ENCODE measurements around the gene FOXN3. TPM values are rescaled to one million over a fixed set of nuclear protein-coding genes. Genes with fewer than 3 reads are reported as not detected.

Gene FOXN3
- total RNA-seq, 1 experiment from 2014 or later = 13.8 TPM

GRCh38 chr14:89418976-89419375 is 1.9 kb upstream of the FOXN3 start:
- no peaks in the 10 kb centered on the region for H3K9me3 ChIP-seq (ENCODE audit: low read length)
- H3K9me2 ChIP-seq (replicated peaks; ENCODE audit: insufficient read depth, low read length) = no peaks in the 10 kb centered on the region
- H3K27me3 ChIP-seq (ENCODE audit: low read length) = 0 out of 2 replicates have a peak, but pooled peaks cover 2% of the 10 kb centered on the region
- H3K4me2 ChIP-seq (ENCODE audit: low read depth, low read length, poor library complexity, severe bottlenecking) = no peak overlapping the region
- no peak overlapping the region for H2AFZ ChIP-seq (ENCODE audit: low read length)
- no peaks in the 10 kb centered on the region; the same call in 1 of the 2 replicates for H4K20me1 ChIP-seq (ENCODE audit: insufficient read depth, low read depth, low read length)
- H3K4me3 ChIP-seq (ENCODE audit: low read length) = no peak overlapping the region
- peaks cover 22% of the 10 kb centered on the region for H3K4me1 ChIP-seq (ENCODE audit: low read length)
- DNase-seq = no peak
- H3K27ac ChIP-seq (ENCODE audit: low read length) = no peak overlapping the region
- H3K79me2 ChIP-seq (ENCODE audit: low read length) = no peaks in the 10 kb centered on the region
- H3K36me3 ChIP-seq (ENCODE audit: insufficient read depth, low read length) = no peaks in the 10 kb centered on the region
- H3K9ac ChIP-seq (ENCODE audit: low read length) = no peak overlapping the region

GRCh38 chr14:89418452-89418851 is 1.4 kb upstream of the FOXN3 start:
- 0 out of 2 replicates have a peak, but pooled peaks cover 2% of the 10 kb centered on the region for H3K27me3 ChIP-seq (ENCODE audit: low read length)
- no peaks in the 10 kb centered on the region for H3K79me2 ChIP-seq (ENCODE audit: low read length)
- no peaks in the 10 kb centered on the region for H3K9me3 ChIP-seq (ENCODE audit: low read length)
- no peak overlapping the region for H3K9ac ChIP-seq (ENCODE audit: low read length)
- H3K4me3 ChIP-seq (ENCODE audit: low read length) = no peak overlapping the region
- no peaks in the 10 kb centered on the region for H3K9me2 ChIP-seq (replicated peaks; ENCODE audit: insufficient read depth, low read length)
- H3K27ac ChIP-seq (ENCODE audit: low read length) = no peak overlapping the region
- H3K4me2 ChIP-seq (ENCODE audit: low read depth, low read length, poor library complexity, severe bottlenecking) = no peak overlapping the region
- H4K20me1 ChIP-seq (ENCODE audit: insufficient read depth, low read depth, low read length) = no peaks in the 10 kb centered on the region; the same call in 1 of the 2 replicates
- no peak overlapping the region for H2AFZ ChIP-seq (ENCODE audit: low read length)
- DNase-seq = no peak
- peaks cover 22% of the 10 kb centered on the region for H3K4me1 ChIP-seq (ENCODE audit: low read length)
- H3K36me3 ChIP-seq (ENCODE audit: insufficient read depth, low read length) = no peaks in the 10 kb centered on the region

- H3K4me1 ChIP-seq (ENCODE audit: low read length) = peaks cover 22% of the 10 kb centered on the region
- no peaks in the 10 kb centered on the region for H3K79me2 ChIP-seq (ENCODE audit: low read length)
- peak overlapping the region; percentile 33 for H3K9ac ChIP-seq (ENCODE audit: low read length)
- DNase-seq = peak; percentile 84
- peak overlapping the region; percentile 57; the same call in 1 of the 2 replicates for H2AFZ ChIP-seq (ENCODE audit: low read length)
- H4K20me1 ChIP-seq (ENCODE audit: insufficient read depth, low read depth, low read length) = no peaks in the 10 kb centered on the region; the same call in 1 of the 2 replicates
- H3K27ac ChIP-seq (ENCODE audit: low read length) = no peak overlapping the region
- H3K36me3 ChIP-seq (ENCODE audit: insufficient read depth, low read length) = no peaks in the 10 kb centered on the region
- 0 out of 2 replicates have a peak, but pooled peaks cover under 1% of the 10 kb centered on the region for H3K27me3 ChIP-seq (ENCODE audit: low read length)
- peak overlapping the region; percentile 41 for H3K4me3 ChIP-seq (ENCODE audit: low read length)
- H3K9me3 ChIP-seq (ENCODE audit: low read length) = no peaks in the 10 kb centered on the region
- peak overlapping the region; percentile 58 for H3K4me2 ChIP-seq (ENCODE audit: low read depth, low read length, poor library complexity, severe bottlenecking)
- no peaks in the 10 kb centered on the region for H3K9me2 ChIP-seq (replicated peaks; ENCODE audit: insufficient read depth, low read length)
These were observed 612 bp upstream of the FOXN3 start for GRCh38 chr14:89417465-89418225.

GRCh38 chr14:89416002-89416995 is 734 bp downstream of the FOXN3 start:
- no peaks in the 10 kb centered on the region for H3K9me2 ChIP-seq (replicated peaks; ENCODE audit: insufficient read depth, low read length)
- no peak overlapping the region for H3K27ac ChIP-seq (ENCODE audit: low read length)

GRCh38 chr14:89415159-89415558 is 1.9 kb downstream of the FOXN3 start:
- no peaks in the 10 kb centered on the region for H3K36me3 ChIP-seq (ENCODE audit: insufficient read depth, low read length)
- no peak overlapping the region for H3K9ac ChIP-seq (ENCODE audit: low read length)
- H3K27ac ChIP-seq (ENCODE audit: low read length) = no peak overlapping the region
- peaks cover 22% of the 10 kb centered on the region for H3K4me1 ChIP-seq (ENCODE audit: low read length)
- no peaks in the 10 kb centered on the region for H3K9me3 ChIP-seq (ENCODE audit: low read length)
- H3K4me2 ChIP-seq (ENCODE audit: low read depth, low read length, poor library complexity, severe bottlenecking) = no peak overlapping the region
- no peak overlapping the region for H3K4me3 ChIP-seq (ENCODE audit: low read length)
- no peaks in the 10 kb centered on the region for H3K27me3 ChIP-seq (ENCODE audit: low read length)
- no peaks in the 10 kb centered on the region for H3K9me2 ChIP-seq (replicated peaks; ENCODE audit: insufficient read depth, low read length)
- H4K20me1 ChIP-seq (ENCODE audit: insufficient read depth, low read depth, low read length) = no peaks in the 10 kb centered on the region; the same call in 1 of the 2 replicates
- DNase-seq = no peak
- H3K79me2 ChIP-seq (ENCODE audit: low read length) = no peaks in the 10 kb centered on the region
- no peak overlapping the region for H2AFZ ChIP-seq (ENCODE audit: low read length)

More at GRCh38 chr14:89416002-89416995, 734 bp downstream of the FOXN3 start:
- Histone ChIP-seq H3K4me2 (ENCODE audit: low read depth, low read length, poor library complexity, severe bottlenecking) (peak overlapping the region; percentile 63), H3K4me1 (ENCODE audit: low read length) (peaks cover 22% of the 10 kb centered on the region), H3K79me2 (ENCODE audit: low read length) (no peaks in the 10 kb centered on the region), H3K9me3 (ENCODE audit: low read length) (no peaks in the 10 kb centered on the region), H2AFZ (ENCODE audit: low read length) (peak overlapping the region; percentile 29; the same call in 1 of the 2 replicates), H3K9ac (ENCODE audit: low read length) (peak overlapping the region; percentile 60), H4K20me1 (ENCODE audit: insufficient read depth, low read depth, low read length) (no peaks in the 10 kb centered on the region; the same call in 1 of the 2 replicates), H3K4me3 (ENCODE audit: low read length) (peak overlapping the region; percentile 75), H3K36me3 (ENCODE audit: insufficient read depth, low read length) (no peaks in the 10 kb centered on the region), H3K27me3 (ENCODE audit: low read length) (no peaks in the 10 kb centered on the region)
- peak; percentile 98 for DNase-seq

GRCh38 chr14:89411976-89412375 is 5.1 kb downstream of the FOXN3 start:
- no peak overlapping the region for H3K27ac ChIP-seq (ENCODE audit: low read length)
- H3K9ac ChIP-seq (ENCODE audit: low read length) = no peak overlapping the region
- H3K4me2 ChIP-seq (ENCODE audit: low read depth, low read length, poor library complexity, severe bottlenecking) = no peak overlapping the region
- H3K79me2 ChIP-seq (ENCODE audit: low read length) = no peaks in the 10 kb centered on the region
- no peak overlapping the region for H3K4me3 ChIP-seq (ENCODE audit: low read length)
- no peaks in the 10 kb centered on the region for H3K9me2 ChIP-seq (replicated peaks; ENCODE audit: insufficient read depth, low read length)
- no peak overlapping the region for H2AFZ ChIP-seq (ENCODE audit: low read length)
- H3K27me3 ChIP-seq (ENCODE audit: low read length) = no peaks in the 10 kb centered on the region
- H3K9me3 ChIP-seq (ENCODE audit: low read length) = no peaks in the 10 kb centered on the region
- peaks cover 13% of the 10 kb centered on the region for H3K4me1 ChIP-seq (ENCODE audit: low read length)
- no peak for DNase-seq
- no peaks in the 10 kb centered on the region for H4K20me1 ChIP-seq (ENCODE audit: insufficient read depth, low read depth, low read length)
- H3K36me3 ChIP-seq (ENCODE audit: insufficient read depth, low read length) = no peaks in the 10 kb centered on the region

GRCh38 chr14:89409961-89410360 is 7.1 kb downstream of the FOXN3 start:
- Histone ChIP-seq H3K27me3 (ENCODE audit: low read length) (no peaks in the 10 kb centered on the region), H4K20me1 (ENCODE audit: insufficient read depth, low read depth, low read length) (no peaks in the 10 kb centered on the region), H3K4me1 (ENCODE audit: low read length) (no peaks in the 10 kb centered on the region; the same call in 1 of the 2 replicates), H3K27ac (ENCODE audit: low read length) (no peak overlapping the region), H3K4me3 (ENCODE audit: low read length) (no peak overlapping the region), H3K9me2 (replicated peaks; ENCODE audit: insufficient read depth, low read length) (no peaks in the 10 kb centered on the region), H2AFZ (ENCODE audit: low read length) (no peak overlapping the region), H3K36me3 (ENCODE audit: insufficient read depth, low read length) (no peaks in the 10 kb centered on the region), H3K79me2 (ENCODE audit: low read length) (no peaks in the 10 kb centered on the region), H3K9ac (ENCODE audit: low read length) (no peak overlapping the region), H3K9me3 (ENCODE audit: low read length) (no peaks in the 10 kb centered on the region), H3K4me2 (ENCODE audit: low read depth, low read length, poor library complexity, severe bottlenecking) (no peak overlapping the region)
- no peak for DNase-seq

Data from Karpas-422 (cell line).